Heart left ventricle (tissue), 13 donors: ENCODE data around the gene HDAC4.

Experiments
- POLR2A ChIP-seq, 2 donors: fragments of 450-650 bp; IDR thresholded peaks; one replicate each; pipeline ENCODE4 v1.6.1; 2017; ENCODE audit warnings: antibody characterized with exemption in 2 of 2, mild to moderate bottlenecking in 2 of 2, moderate library complexity in 2 of 2
- TF ChIP-seq, protein P1 (sequence below), 12 donors: fragments of 200-600 bp; sonication (generic) in 4 of 12; IDR thresholded peaks; one replicate each; pipeline versions ENCODE4 v1.5.0 to v1.8.0; 2018 to 2022; ENCODE audit warnings: antibody characterized with exemption in 12 of 12, mild to moderate bottlenecking in 5 of 12
- donor health status: ischemic (EF 13 %, LVEDD 7.1; RV severe dilation, severe dysfunction).
- donor health status: DM: no; HTN: yes; CAD: no.
- donor health status: DM: no; HTN: no; CAD: no.
- donor health status: ischemic (EF 25% LVEDD 6.9; RV normal size, moderate dysfunction).
- donor health status: ischemic (EF 25% LVEDD 5.7; RV mildly dilated, moderate dysfunction).
- donor health status: ischemic (EF 35%, LVEDD 5.7; RV mildly dilated, moderate dysfunction).
- donor health status: nonischemic (EF 11% LVEDD 7.7; RV severe dilation, severe dysfunction).
- donor health status: DM: yes; HTN: yes; CAD: no.
- donor health status: PGD.
- donor health status: ischemic (EF 29% LVEDD 5.4; RV normal size, mild dysfunction).
- donor health status: nonischemic (EF 23%, LVEDD 6.1; RV moderate dilation, normal function).

DNA sequence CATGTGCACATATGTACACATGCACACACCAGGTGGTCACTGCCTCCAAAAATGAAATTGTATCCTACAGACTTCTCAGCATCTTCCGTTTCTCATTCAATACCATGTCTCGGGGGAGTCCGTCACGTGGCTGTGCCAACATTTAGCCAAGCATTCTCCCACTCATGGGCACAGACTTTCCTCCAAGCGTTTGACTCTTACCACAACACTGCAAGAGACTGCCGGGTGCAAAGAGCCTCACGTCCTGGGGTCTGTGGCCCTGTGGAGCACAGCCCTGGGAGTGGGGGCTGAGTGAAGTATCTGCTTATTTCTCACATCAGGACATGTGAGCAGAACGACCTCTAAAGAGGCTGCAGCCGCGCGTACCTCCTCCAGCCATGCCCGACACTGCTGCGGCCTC is 28.0 kb downstream of the HDAC4 start:
- TF ChIP-seq, protein P1, sequence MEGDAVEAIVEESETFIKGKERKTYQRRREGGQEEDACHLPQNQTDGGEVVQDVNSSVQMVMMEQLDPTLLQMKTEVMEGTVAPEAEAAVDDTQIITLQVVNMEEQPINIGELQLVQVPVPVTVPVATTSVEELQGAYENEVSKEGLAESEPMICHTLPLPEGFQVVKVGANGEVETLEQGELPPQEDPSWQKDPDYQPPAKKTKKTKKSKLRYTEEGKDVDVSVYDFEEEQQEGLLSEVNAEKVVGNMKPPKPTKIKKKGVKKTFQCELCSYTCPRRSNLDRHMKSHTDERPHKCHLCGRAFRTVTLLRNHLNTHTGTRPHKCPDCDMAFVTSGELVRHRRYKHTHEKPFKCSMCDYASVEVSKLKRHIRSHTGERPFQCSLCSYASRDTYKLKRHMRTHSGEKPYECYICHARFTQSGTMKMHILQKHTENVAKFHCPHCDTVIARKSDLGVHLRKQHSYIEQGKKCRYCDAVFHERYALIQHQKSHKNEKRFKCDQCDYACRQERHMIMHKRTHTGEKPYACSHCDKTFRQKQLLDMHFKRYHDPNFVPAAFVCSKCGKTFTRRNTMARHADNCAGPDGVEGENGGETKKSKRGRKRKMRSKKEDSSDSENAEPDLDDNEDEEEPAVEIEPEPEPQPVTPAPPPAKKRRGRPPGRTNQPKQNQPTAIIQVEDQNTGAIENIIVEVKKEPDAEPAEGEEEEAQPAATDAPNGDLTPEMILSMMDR (IDR thresholded peaks at IDR 0.05): no peak
- TF ChIP-seq POLR2A (IDR thresholded peaks at IDR 0.05): no peak
